CD14-positive monocyte (primary cell): ENCODE data around the gene MCHR2. TPM values are rescaled to one million over a fixed set of nuclear protein-coding genes. Genes with fewer than 3 reads are reported as not detected.

Source experiments
- DNase-seq, 3 donors: peaks; one replicate each; pipeline ENCODE4 v3.0.0-alpha.2; 2011 to 2022
- H2AFZ ChIP-seq: 2 replicates; pipeline ENCODE4 v1.6.0; 2012; ENCODE audit warnings: mild to moderate bottlenecking, low read depth, low read length, inconsistent platforms; ENCODE audit not compliant: insufficient read depth, poor library complexity, severe bottlenecking
- H3K27ac ChIP-seq, 2 donors: 1 replicate in 1 of 2; 2 replicates in 1 of 2; pipeline ENCODE4 v1.5.1; 2012 to 2013; ENCODE audit warnings: low read length in 2 of 2, control low read depth in 1 of 2, inconsistent platforms in 1 of 2, low read depth in 1 of 2, mild to moderate bottlenecking in 1 of 2
- H3K27me3 ChIP-seq, 2 donors: one replicate each; pipeline versions ENCODE4 v1.6.0 to v1.6.1; 2011 to 2013; ENCODE audit warnings: low read length in 2 of 2; ENCODE audit not compliant: control insufficient read depth in 2 of 2, insufficient read depth in 2 of 2
- H3K36me3 ChIP-seq, 2 donors: replicated peaks in 1 of 2; 1 replicate in 1 of 2; 2 replicates in 1 of 2; pipeline versions ENCODE4 v1.5.1 to v1.6.1; 2012 to 2013; ENCODE audit warnings: low read length in 2 of 2, control low read depth in 1 of 2, inconsistent platforms in 1 of 2, mild to moderate bottlenecking in 1 of 2; ENCODE audit not compliant: insufficient read depth in 2 of 2, control insufficient read depth in 1 of 2
- H3K4me1 ChIP-seq, 2 donors: 1 replicate in 1 of 2; 2 replicates in 1 of 2; pipeline versions ENCODE4 v1.5.1 to v1.6.1; 2012 to 2013; ENCODE audit warnings: low read length in 2 of 2, control low read depth in 1 of 2, inconsistent platforms in 1 of 2, mild to moderate bottlenecking in 1 of 2, moderate library complexity in 1 of 2; ENCODE audit not compliant: insufficient read depth in 2 of 2, control insufficient read depth in 1 of 2
- H3K4me2 ChIP-seq: replicated peaks from 2 replicates; pipeline ENCODE3; 2012; ENCODE audit warnings: low read length, moderate library complexity, mild to moderate bottlenecking; ENCODE audit not compliant: poor library complexity, severe bottlenecking; ENCODE audit errors: extremely low read depth
- H3K4me3 ChIP-seq, 3 experiments: fragments of 200-600 bp in 1 of 3; sonication (generic) in 1 of 3; replicated peaks in 1 of 3; 1 replicate in 2 of 3; 2 replicates in 1 of 3; pipeline ENCODE4 v1.5.1; 2011 to 2013; ENCODE audit warnings: low read length in 3 of 3, mild to moderate bottlenecking in 3 of 3, control low read depth in 2 of 3, low read depth in 2 of 3, inconsistent platforms in 1 of 3, moderate library complexity in 1 of 3
- H3K79me2 ChIP-seq: 2 replicates; pipeline ENCODE4 v1.6.0; 2012; ENCODE audit warnings: mild to moderate bottlenecking, control low read depth, inconsistent platforms, low read length, moderate library complexity; ENCODE audit not compliant: insufficient read depth
- H3K9ac ChIP-seq: 2 replicates; pipeline ENCODE4 v1.6.0; 2017; ENCODE audit warnings: low read length, mild to moderate bottlenecking; ENCODE audit not compliant: insufficient read depth, poor library complexity, severe bottlenecking
- H3K9me3 ChIP-seq, 2 donors: replicated peaks in 1 of 2; 1 replicate in 1 of 2; 2 replicates in 1 of 2; pipeline versions ENCODE4 v1.5.1 to v1.6.1; 2012 to 2013; ENCODE audit warnings: low read length in 2 of 2, control low read depth in 1 of 2; ENCODE audit not compliant: control insufficient read depth in 1 of 2, insufficient read depth in 1 of 2
- H4K20me1 ChIP-seq: 2 replicates; pipeline ENCODE4 v1.6.0; 2012; ENCODE audit warnings: mild to moderate bottlenecking, low read length, control low read depth, moderate library complexity; ENCODE audit not compliant: insufficient read depth
- H3K27ac Mint-ChIP-seq, 7 donors: one replicate each; pipeline ENCODE4 v1.8.0; 2020; ENCODE audit warnings: mild to moderate bottlenecking in 7 of 7, mixed read lengths in 7 of 7, moderate library complexity in 6 of 7, inconsistent platforms in 2 of 7
- H3K27me3 Mint-ChIP-seq, 3 donors: one replicate each; pipeline ENCODE4 v1.8.0; 2021 to 2022; ENCODE audit warnings: low read depth in 3 of 3, mild to moderate bottlenecking in 3 of 3, mixed read lengths in 3 of 3, moderate library complexity in 3 of 3, inconsistent platforms in 1 of 3
- H3K36me3 Mint-ChIP-seq, 2 donors: one replicate each; pipeline ENCODE4 v1.8.0; 2020; ENCODE audit warnings: mixed read lengths in 2 of 2, inconsistent platforms in 1 of 2, mild to moderate bottlenecking in 1 of 2
- H3K4me1 Mint-ChIP-seq: one replicate; pipeline ENCODE4 v1.8.0; 2020; ENCODE audit warnings: mild to moderate bottlenecking, mixed read lengths
- H3K4me3 Mint-ChIP-seq, 2 donors: one replicate each; pipeline ENCODE4 v1.8.0; 2020; ENCODE audit warnings: mild to moderate bottlenecking in 2 of 2, mixed read lengths in 2 of 2, moderate library complexity in 1 of 2
- H3K9me3 Mint-ChIP-seq, 7 donors: one replicate each; pipeline ENCODE4 v1.8.0; 2020 to 2022; ENCODE audit warnings: mixed read lengths in 7 of 7, mild to moderate bottlenecking in 6 of 7, moderate library complexity in 6 of 7, inconsistent platforms in 2 of 7
- CTCF ChIP-seq: fragments of 200-600 bp; IDR thresholded peaks from one replicate; pipeline ENCODE4 v1.8.0; 2022; ENCODE audit warnings: antibody characterized with exemption, mild to moderate bottlenecking
- WGBS: methylation state at CpG from one replicate; pipeline ENCODE4 v1.1.5; 2013; ENCODE audit warnings: missing lambda C conversion rate; ENCODE audit not compliant: insufficient coverage; 5-methylcytosine and 5-hydroxymethylcytosine counted together
- intact Hi-C, 2 donors: fragments of 100-400 bp; cut with micrococcal nuclease; formaldehyde crosslinking; loops; one replicate each; pipeline versions ENCODE4 v1.15.0 to v1.15.1; 2023
- polyA plus RNA-seq, 3 donors: library from polyadenylated mRNA; depleted of rRNA in 1 of 3; unstranded in 2 of 3; stranded (reverse) in 1 of 3; fragments of 300-500 nt in 2 of 3; fragments of >200 nt in 1 of 3; fragmentation: Illumina TruSeq in 2 of 3; gene quantifications; 1 replicate in 2 of 3; 2 replicates in 1 of 3; pipeline ENCODE4 v1.2.3, GENCODE V29; 2012 to 2021

The MCHR2 gene
- polyA plus RNA-seq, 3 donors = not detected

GRCh38 chr6:99979953-99980352, 14.1 kb downstream of the MCHR2 start:
- no peak overlapping the region for H3K27ac ChIP-seq
- no peaks in the 10 kb centered on the region for H3K79me2 ChIP-seq
- H3K4me2 ChIP-seq = no peak overlapping the region
- DNase-seq = no peak
- H3K9ac ChIP-seq = no peak overlapping the region
- H3K27ac Mint-ChIP-seq = no peak overlapping the region
- TF ChIP-seq CTCF = no peak
- no peaks in the 10 kb centered on the region for H3K36me3 ChIP-seq
- H2AFZ ChIP-seq = no peak overlapping the region
- peaks cover 0 to 2% (median 0%) of the 10 kb centered on the region in 3 donors for H3K27me3 Mint-ChIP-seq
- peaks cover 0 to 15% (median 6%) of the 10 kb centered on the region in 7 donors for H3K9me3 Mint-ChIP-seq
- H3K4me3 Mint-ChIP-seq = no peak overlapping the region
- H3K4me1 Mint-ChIP-seq = no peaks in the 10 kb centered on the region
- intact Hi-C loops = no loop called here
- no CpG with 5 or more reads among the region's 1 CpG for WGBS
- no peaks in the 10 kb centered on the region for H3K36me3 Mint-ChIP-seq
- H3K27me3 ChIP-seq = no peaks in the 10 kb centered on the region
- no peaks in the 10 kb centered on the region for H3K9me3 ChIP-seq
- H3K4me3 ChIP-seq = no peak overlapping the region
- no peaks in the 10 kb centered on the region for H3K4me1 ChIP-seq
- no peaks in the 10 kb centered on the region for H4K20me1 ChIP-seq

GRCh38 chr6:99967052-99967451, 27.0 kb downstream of the MCHR2 start:
- H3K9me3 ChIP-seq = no peaks in the 10 kb centered on the region
- no peaks in the 10 kb centered on the region for H4K20me1 ChIP-seq
- H3K4me2 ChIP-seq = no peak overlapping the region
- intact Hi-C loops = no loop called here
- no peaks in the 10 kb centered on the region for H3K79me2 ChIP-seq
- no peaks in the 10 kb centered on the region for H3K36me3 ChIP-seq
- no peak for TF ChIP-seq CTCF
- H3K4me1 ChIP-seq = no peaks in the 10 kb centered on the region
- no peaks in the 10 kb centered on the region for H3K27me3 ChIP-seq
- Mint-ChIP-seq H3K9me3 (peaks cover 0 to 5% (median 0%) of the 10 kb centered on the region in 7 donors), H3K4me1 (no peaks in the 10 kb centered on the region), H3K36me3 (no peaks in the 10 kb centered on the region), H3K27ac (no peak overlapping the region), H3K4me3 (no peak overlapping the region), H3K27me3 (no peaks in the 10 kb centered on the region)
- H3K4me3 ChIP-seq = no peak overlapping the region
- no peak overlapping the region for H3K27ac ChIP-seq
- H2AFZ ChIP-seq = no peak overlapping the region
- no peak overlapping the region for H3K9ac ChIP-seq
- no peak for DNase-seq
